K562 (cell line): Measurements from ENCODE around the gene ACSL3. TPM values are rescaled to one million over a fixed set of nuclear protein-coding genes. Genes with fewer than 3 reads are reported as not detected.

Source experiments
- ATAC-seq: fragments of 200-7000 bp; cut with Tn5 transposase; 3 replicates; pipeline ENCODE4 v1.9.1; 2020; ENCODE audit warnings: moderate library complexity
- BruUV-seq: library from RNA; stranded (reverse); fragments of 400-500 nt; replicated peaks from 2 replicates; lab custom pipeline; 2021; lab: Mats Ljungman, UMichigan
- CTCF ChIA-PET: fragments of 300-600 bp; formaldehyde crosslinking; extraction: SDS; loops from one replicate; lab custom pipeline; 2021; ENCODE audit warnings: low intra/inter-chr PET ratio; lab: Yijun Ruan, JAX
- POLR2A ChIA-PET: fragments of 300-600, 350-650 bp; sonication (Branson Sonifier 250); formaldehyde crosslinking; extraction: SDS; loops from one replicate; lab custom pipeline; 2021; ENCODE audit warnings: antibody characterized with exemption, inconsistent platforms; lab: Yijun Ruan, JAX
- DNase-seq, 4 experiments: peaks; one replicate each; pipeline versions ENCODE4 v3.0.0 to v3.0.0-alpha.2; 2011 to 2018; ENCODE audit warnings: low spot score in 3 of 4, mixed read lengths in 3 of 4; ENCODE audit errors: extremely low read depth in 1 of 4
- FAIRE-seq: peaks from 2 replicates; lab custom pipeline; 2011; peaks lifted over from hg19 to GRCh38; lab: Jason Lieb, UNC
- H2AFZ ChIP-seq: 2 replicates; pipeline ENCODE4 v1.6.0; 2011; ENCODE audit warnings: low read depth, low read length, control low read depth, inconsistent platforms
- H3K27ac ChIP-seq: fragments of 200-600 bp; 3 replicates; pipeline ENCODE4 v1.8.0; 2011; ENCODE audit warnings: low read depth, mild to moderate bottlenecking, control low read depth, inconsistent platforms, low read length, moderate library complexity, mixed read lengths; ENCODE audit errors: extremely low read depth
- H3K27me3 ChIP-seq, 2 experiments: fragments of 300-600 bp in 1 of 2; 2 replicates in 1 of 2; 3 replicates in 1 of 2; pipeline versions ENCODE4 v1.6.0 to v1.8.0; 2011; ENCODE audit warnings: inconsistent platforms in 2 of 2, low read length in 2 of 2, mild to moderate bottlenecking in 1 of 2, mixed read lengths in 1 of 2, moderate library complexity in 1 of 2; ENCODE audit not compliant: control insufficient read depth in 2 of 2, insufficient read depth in 2 of 2
- H3K36me3 ChIP-seq: fragments of 300-600 bp; 3 replicates; pipeline ENCODE4 v1.8.0; 2011; ENCODE audit warnings: mild to moderate bottlenecking, low read length, inconsistent platforms; ENCODE audit not compliant: control insufficient read depth, insufficient read depth
- H3K4me1 ChIP-seq, 2 experiments: fragments of 200-600 bp in 1 of 2; replicated peaks in 1 of 2; 2 replicates in 1 of 2; 3 replicates in 1 of 2; pipeline versions ENCODE4 v1.5.1 to v1.8.0; 2011; ENCODE audit warnings: inconsistent platforms in 2 of 2, low read length in 2 of 2, mild to moderate bottlenecking in 1 of 2, mixed read lengths in 1 of 2, moderate library complexity in 1 of 2; ENCODE audit not compliant: control insufficient read depth in 2 of 2, insufficient read depth in 2 of 2
- H3K4me2 ChIP-seq: 2 replicates; pipeline ENCODE4 v1.6.1; 2011; ENCODE audit warnings: low read length, control low read depth, inconsistent platforms, mixed read lengths; ENCODE audit not compliant: insufficient read depth
- H3K4me3 ChIP-seq: fragments of 200-600 bp; sonication (generic), shearing (Covaris generic); 2 replicates; pipeline ENCODE4 v1.5.1; 2016; ENCODE audit warnings: control low read depth, inconsistent platforms
- H3K79me2 ChIP-seq: fragments of 200-600 bp; 3 replicates; pipeline ENCODE4 v1.8.0; 2011; ENCODE audit warnings: low read length, inconsistent platforms; ENCODE audit not compliant: control insufficient read depth, insufficient read depth
- H3K9ac ChIP-seq, 2 experiments: 2 replicates each; pipeline versions ENCODE4 v1.6.0 to v1.6.1; 2011; ENCODE audit warnings: low read depth in 2 of 2, low read length in 2 of 2, control low read depth in 1 of 2, inconsistent platforms in 1 of 2, mild to moderate bottlenecking in 1 of 2, mixed read lengths in 1 of 2; ENCODE audit not compliant: insufficient read depth in 1 of 2
- H3K9me1 ChIP-seq: one replicate; pipeline ENCODE4 v1.6.0; 2011; ENCODE audit warnings: inconsistent platforms, mild to moderate bottlenecking, low read length, moderate library complexity; ENCODE audit not compliant: control insufficient read depth, insufficient read depth
- H3K9me3 ChIP-seq: replicated peaks from 2 replicates; pipeline ENCODE4 v1.5.1; 2011; ENCODE audit warnings: low read depth, low read length, inconsistent platforms; ENCODE audit not compliant: control insufficient read depth, insufficient read depth
- H4K20me1 ChIP-seq: replicated peaks from 2 replicates; pipeline ENCODE4 v1.6.1; 2011; ENCODE audit warnings: low read length, inconsistent platforms, mixed read lengths; ENCODE audit not compliant: control insufficient read depth, insufficient read depth
- CEBPG ChIP-seq, 3 experiments: fragments of 200-800 bp in 1 of 3; sonication (Bioruptor generic) in 1 of 3; sonication (generic) in 1 of 3; formaldehyde crosslinking in 1 of 3; IDR thresholded peaks in 2 of 3; conservative IDR thresholded peaks in 1 of 3; 2 replicates each; pipeline versions ENCODE4 v1.6.1 to v1.8.0; 2016 to 2022; ENCODE audit warnings: missing compliant biosample characterization in 2 of 3, missing genetic modification characterization in 2 of 3, mild to moderate bottlenecking in 1 of 3, missing genetic modification reagents in 1 of 3
- FOXJ2 ChIP-seq: fragments of 200-800 bp; sonication (Bioruptor generic); IDR thresholded peaks from 2 replicates; pipeline ENCODE4 v1.6.1; 2016; ENCODE audit warnings: missing genetic modification characterization, missing compliant biosample characterization
- KDM4B ChIP-seq, 2 experiments: fragments of 450-650 bp in 1 of 2; sonication (generic) in 1 of 2; IDR thresholded peaks; 2 replicates each; pipeline ENCODE4 v1.6.1; 2016 to 2017; ENCODE audit warnings: borderline replicate concordance in 2 of 2, antibody characterized with exemption in 1 of 2, low read depth in 1 of 2, mild to moderate bottlenecking in 1 of 2
- NELFE ChIP-seq: IDR thresholded peaks from 2 replicates; pipeline ENCODE4 v1.6.1; 2011; ENCODE audit warnings: mild to moderate bottlenecking; ENCODE audit not compliant: insufficient read depth, insufficient read length
- SMARCB1 ChIP-seq: IDR thresholded peaks from 2 replicates; pipeline ENCODE4 v1.6.1; 2011; ENCODE audit warnings: improper control_type of control experiment, low read depth; ENCODE audit not compliant: insufficient read length
- ZBTB11 ChIP-seq, 3 experiments: fragments of 200-800 bp in 1 of 3; fragments of 250-450 bp in 1 of 3; fragments of 450-650 bp in 1 of 3; sonication (Bioruptor Pico) in 1 of 3; sonication (Bioruptor generic) in 1 of 3; formaldehyde crosslinking in 1 of 3; IDR thresholded peaks; 2 replicates each; pipeline versions ENCODE4 v1.6.1 to v1.8.0; 2016 to 2022; ENCODE audit warnings: mild to moderate bottlenecking in 2 of 3, missing genetic modification characterization in 2 of 3, missing compliant biosample characterization in 1 of 3, moderate library complexity in 1 of 3
- ZNF184 ChIP-seq: sonication (generic); formaldehyde crosslinking; IDR thresholded peaks from 2 replicates; pipeline ENCODE4 v1.5.0; 2020; ENCODE audit warnings: missing genetic modification reagents
- WGBS: fragments of 100-300 bp; shearing (Covaris generic); methylation state at CpG from one replicate; pipeline ENCODE4 v1.1.6; 2016; ENCODE audit warnings: low coverage, mixed read lengths; ENCODE audit not compliant: insufficient coverage; ENCODE audit errors: missing lambda C conversion rate; 5-methylcytosine and 5-hydroxymethylcytosine counted together
- in situ Hi-C: fragments of 300-500 bp; cut with MboI; formaldehyde crosslinking; loops from 4 replicates; pipeline ENCODE4 v1.15.0; 2018; ENCODE audit warnings: inconsistent platforms, mixed read lengths
- intact Hi-C: fragments of 100-400 bp; cut with micrococcal nuclease; formaldehyde crosslinking; loops from 2 replicates; pipeline ENCODE4 v1.14.2; 2022
- polyA plus RNA-seq, 8 experiments: library from polyadenylated mRNA; depleted of rRNA in 4 of 8; stranded (reverse) in 5 of 8; unstranded in 3 of 8; fragments of >200 nt; fragmentation: Nextera tagmentation in 2 of 8; fragmentation: Illumina TruSeq in 1 of 8; extraction: Ambion mirVana in 2 of 8; extraction: Trizol in 1 of 8; gene quantifications; 2 replicates each; pipeline versions ENCODE4 v1.2.1 to v1.2.3, GENCODE V29; 2011 to 2014; ENCODE audit warnings: inconsistent platforms in 1 of 8, missing spikeins in 1 of 8
- total RNA-seq, 7 experiments: library from RNA; depleted of rRNA in 6 of 7; stranded (reverse); fragments of >200 nt in 6 of 7; fragmentation: Illumina TruSeq in 2 of 7; extraction: Trizol in 2 of 7; gene quantifications; 2 replicates each; pipeline versions ENCODE4 v1.2.1 to v1.2.3, GENCODE V29; 2011 to 2021; ENCODE audit warnings: low replicate concordance in 1 of 7
- TF ChIP-seq, protein P1 (sequence below): fragments of 250-450 bp; sonication (Bioruptor Pico); IDR thresholded peaks from 2 replicates; pipeline ENCODE4 v1.8.0; 2021; ENCODE audit warnings: mild to moderate bottlenecking, moderate library complexity

Gene ACSL3
- total and polyA plus RNA-seq, 9 of the 15 experiments (the other 6 are each of a cell fraction or from before 2014, with no cell fraction given), result 21.3 to 123 (median 85.2) TPM

- TF ChIP-seq NELFE (no peak), FOXJ2 (tag) (no peak), SMARCB1 (no peak), ZNF184 (CRISPR knock-in tag) (no peak), ZBTB11 (CRISPR knock-in tag; IDR thresholded peaks at IDR 0.05) (no peak), KDM4B (IDR thresholded peaks at IDR 0.05; ENCODE audit: borderline replicate concordance in 2 of 2, low read depth in 1 of 2) (no peak), CEBPG (CRISPR knock-in tag; IDR thresholded peaks at IDR 0.05) (no peak), CEBPG (tag; conservative IDR thresholded peaks at IDR 0.05 in 1 of 2, IDR thresholded peaks at IDR 0.05 in 1 of 2) (peak in 1 of 2 experiments; percentile 24; a peak in 1 of 4 replicates)
- TF ChIP-seq, protein P1, sequence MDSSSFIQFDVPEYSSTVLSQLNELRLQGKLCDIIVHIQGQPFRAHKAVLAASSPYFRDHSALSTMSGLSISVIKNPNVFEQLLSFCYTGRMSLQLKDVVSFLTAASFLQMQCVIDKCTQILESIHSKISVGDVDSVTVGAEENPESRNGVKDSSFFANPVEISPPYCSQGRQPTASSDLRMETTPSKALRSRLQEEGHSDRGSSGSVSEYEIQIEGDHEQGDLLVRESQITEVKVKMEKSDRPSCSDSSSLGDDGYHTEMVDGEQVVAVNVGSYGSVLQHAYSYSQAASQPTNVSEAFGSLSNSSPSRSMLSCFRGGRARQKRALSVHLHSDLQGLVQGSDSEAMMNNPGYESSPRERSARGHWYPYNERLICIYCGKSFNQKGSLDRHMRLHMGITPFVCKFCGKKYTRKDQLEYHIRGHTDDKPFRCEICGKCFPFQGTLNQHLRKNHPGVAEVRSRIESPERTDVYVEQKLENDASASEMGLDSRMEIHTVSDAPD, result no peak
- in situ Hi-C loops (no loop called here), intact Hi-C loops (no loop called here)
- no peak for FAIRE-seq
- Histone ChIP-seq H3K27ac (no peak overlapping the region), H3K9me3 (no peaks in the 10 kb centered on the region; the same call in 1 of the 2 replicates), H4K20me1 (no peaks in the 10 kb centered on the region), H2AFZ (no peak overlapping the region), H3K4me3 (no peak overlapping the region), H3K9me1 (no peaks in the 10 kb centered on the region), H3K36me3 (peaks cover 83% of the 10 kb centered on the region), H3K27me3 (no peaks in the 10 kb centered on the region), H3K4me2 (no peak overlapping the region), H3K9ac (no peak overlapping the region), H3K4me1 (no peaks in the 10 kb centered on the region), H3K79me2 (no peaks in the 10 kb centered on the region; the same call in 2 of the 3 replicates)
- no peak for ATAC-seq
- CTCF ChIA-PET, result no interaction called here
- BruUV-seq, result TSS peak; percentile 17
- no peak for DNase-seq
- 83% methylated on average over 2 of the region's 2 CpGs for WGBS
- POLR2A ChIA-PET, result interaction anchor here (0.6 to 0.9 kb wide), 2 partner anchors 8 to 96 kb away, joined by 3 read pairs; no protein-coding TSS in a partner anchor
Measured at GRCh38 chr2:222930862-222931261, 70.0 kb downstream of the ACSL3 start.
